Nephron progenitor cell (in vitro differentiated cells): ENCODE measurements around the gene BIRC3.
"Not testable (repeated sequence)": the region's sequence is repeated elsewhere in the genome, so short reads cannot be mapped to it uniquely, and the experiment has no call there.

ENCODE experiments used
- DNase-seq: peaks from one replicate; pipeline ENCODE4 v3.0.0; 2021
- H3K27ac Mint-ChIP-seq: 2 replicates; pipeline ENCODE4 v1.8.0; 2021; ENCODE audit warnings: mild to moderate bottlenecking, moderate library complexity, mixed read lengths
- H3K27me3 Mint-ChIP-seq: 2 replicates; pipeline ENCODE4 v1.8.0; 2021; ENCODE audit warnings: mild to moderate bottlenecking, low read depth, mixed read lengths; ENCODE audit not compliant: poor library complexity
- H3K36me3 Mint-ChIP-seq: 2 replicates; pipeline ENCODE4 v1.8.0; 2021; ENCODE audit warnings: low read depth, mixed read lengths
- H3K4me1 Mint-ChIP-seq: 2 replicates; pipeline ENCODE4 v1.8.0; 2021; ENCODE audit warnings: mixed read lengths
- H3K4me3 Mint-ChIP-seq: 2 replicates; pipeline ENCODE4 v1.8.0; 2021; ENCODE audit warnings: mild to moderate bottlenecking, moderate library complexity, mixed read lengths
- H3K9me3 Mint-ChIP-seq: 2 replicates; pipeline ENCODE4 v1.8.0; 2021; ENCODE audit warnings: mild to moderate bottlenecking, moderate library complexity, mixed read lengths
- TF ChIP-seq, protein P1 (sequence below): fragments of 200-600 bp; sonication (generic); IDR thresholded peaks from 2 replicates; pipeline ENCODE4 v1.5.0; 2021; ENCODE audit warnings: antibody characterized with exemption

The BIRC3 gene

DNA sequence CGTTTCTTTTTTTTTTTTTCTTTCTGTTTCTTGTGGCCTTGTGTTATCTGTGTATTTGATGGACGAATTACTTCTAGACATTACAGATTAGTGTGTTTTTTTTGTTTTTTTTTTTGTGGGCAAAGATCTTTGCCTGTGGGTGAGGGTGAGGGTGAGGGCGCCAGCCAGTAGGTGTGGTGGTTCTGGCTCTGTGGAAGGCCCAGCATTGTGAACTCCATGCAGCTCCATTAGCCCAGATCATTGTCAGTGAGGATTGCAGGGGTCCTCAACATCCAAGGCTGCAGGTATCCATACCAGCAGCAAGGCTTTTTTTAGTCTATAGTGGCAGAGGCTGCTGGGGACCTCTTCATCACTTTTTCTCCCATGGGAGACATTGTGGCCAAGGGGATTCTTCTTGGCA lies 43.4 kb downstream of the BIRC3 start:
- Mint-ChIP-seq H3K4me1 (peaks cover 16% of the 10 kb centered on the region), H3K9me3 (peaks cover 44% of the 10 kb centered on the region), H3K4me3 (no peak overlapping the region), H3K27me3 (no peaks in the 10 kb centered on the region), H3K36me3 (peaks cover 93% of the 10 kb centered on the region), H3K27ac (no peak overlapping the region)
- TF ChIP-seq, protein P1, sequence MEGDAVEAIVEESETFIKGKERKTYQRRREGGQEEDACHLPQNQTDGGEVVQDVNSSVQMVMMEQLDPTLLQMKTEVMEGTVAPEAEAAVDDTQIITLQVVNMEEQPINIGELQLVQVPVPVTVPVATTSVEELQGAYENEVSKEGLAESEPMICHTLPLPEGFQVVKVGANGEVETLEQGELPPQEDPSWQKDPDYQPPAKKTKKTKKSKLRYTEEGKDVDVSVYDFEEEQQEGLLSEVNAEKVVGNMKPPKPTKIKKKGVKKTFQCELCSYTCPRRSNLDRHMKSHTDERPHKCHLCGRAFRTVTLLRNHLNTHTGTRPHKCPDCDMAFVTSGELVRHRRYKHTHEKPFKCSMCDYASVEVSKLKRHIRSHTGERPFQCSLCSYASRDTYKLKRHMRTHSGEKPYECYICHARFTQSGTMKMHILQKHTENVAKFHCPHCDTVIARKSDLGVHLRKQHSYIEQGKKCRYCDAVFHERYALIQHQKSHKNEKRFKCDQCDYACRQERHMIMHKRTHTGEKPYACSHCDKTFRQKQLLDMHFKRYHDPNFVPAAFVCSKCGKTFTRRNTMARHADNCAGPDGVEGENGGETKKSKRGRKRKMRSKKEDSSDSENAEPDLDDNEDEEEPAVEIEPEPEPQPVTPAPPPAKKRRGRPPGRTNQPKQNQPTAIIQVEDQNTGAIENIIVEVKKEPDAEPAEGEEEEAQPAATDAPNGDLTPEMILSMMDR: no peak
- DNase-seq: no peak

DNA sequence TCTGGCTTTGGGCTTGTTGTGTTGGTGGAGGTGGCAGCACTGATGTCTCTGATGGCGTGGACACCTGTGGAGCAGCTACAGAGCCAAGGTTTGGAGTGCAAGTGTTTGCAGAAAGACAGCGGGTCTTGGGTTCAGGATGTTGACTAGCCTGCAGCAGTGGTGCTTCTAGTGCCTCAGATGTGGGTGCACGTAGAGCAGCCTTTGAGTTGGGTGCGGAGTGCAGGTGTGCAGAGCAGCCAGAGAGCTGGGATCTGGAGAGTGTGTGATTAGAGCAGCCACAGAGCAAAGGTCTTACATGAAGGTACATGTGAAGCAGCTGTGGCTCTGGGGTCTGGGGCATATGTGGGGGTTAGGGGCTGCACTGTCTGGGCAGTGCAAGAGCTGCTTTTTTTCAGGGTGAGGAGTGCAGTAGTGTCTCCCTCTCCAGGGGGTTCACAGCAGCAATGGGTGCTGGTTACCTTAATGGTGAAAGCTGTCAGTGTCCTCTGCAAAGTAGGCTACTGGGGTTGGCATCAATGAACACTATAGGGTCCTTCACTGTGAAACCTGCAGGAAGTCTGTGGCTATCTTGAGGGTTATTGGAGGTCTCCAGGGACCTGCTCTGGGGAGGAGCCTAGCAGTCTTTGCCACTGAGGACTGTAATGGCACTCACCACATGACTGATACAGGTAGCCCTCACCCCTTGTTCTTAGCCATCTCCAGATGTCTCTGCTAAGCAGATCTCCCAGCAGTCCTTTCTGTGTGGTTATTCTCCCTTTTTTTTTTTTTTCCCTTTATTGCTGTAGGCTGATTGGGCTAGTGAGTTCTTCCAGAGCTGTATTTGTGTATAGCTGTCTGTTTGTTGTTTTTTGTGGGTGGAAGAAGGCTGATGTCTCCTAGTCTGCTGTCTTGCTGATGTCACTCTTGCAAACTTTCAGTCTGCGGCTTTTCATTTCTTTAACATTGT lies 44.1 kb downstream of the BIRC3 start:
- Mint-ChIP-seq H3K4me1 (peaks cover 16% of the 10 kb centered on the region), H3K4me3 (no peak overlapping the region), H3K36me3 (peaks cover 93% of the 10 kb centered on the region), H3K27me3 (no peaks in the 10 kb centered on the region), H3K9me3 (peaks cover 37% of the 10 kb centered on the region), H3K27ac (peak overlapping the region; percentile 78)
- TF ChIP-seq, protein P1: no peak
- DNase-seq: no peak

DNA sequence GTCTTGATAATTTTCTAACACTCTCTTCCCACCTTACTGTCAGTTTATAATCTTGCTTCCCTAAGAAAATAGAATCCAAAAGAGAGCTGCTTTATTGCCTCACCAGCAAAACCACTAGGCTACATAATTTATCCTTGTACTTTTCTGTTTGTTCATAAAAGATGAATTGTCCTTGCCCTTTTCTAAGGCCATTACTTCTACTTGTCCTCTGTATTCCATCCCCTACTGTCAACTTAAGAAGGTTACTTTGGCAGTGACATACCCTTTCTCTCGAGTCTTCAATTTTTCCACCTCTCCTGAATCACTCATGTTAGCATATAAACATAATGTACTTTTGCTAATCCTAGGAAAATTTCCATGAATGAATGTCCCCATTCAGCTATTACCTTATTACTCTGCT lies 47.7 kb downstream of the BIRC3 start:
- Mint-ChIP-seq H3K4me1 (peaks cover 16% of the 10 kb centered on the region), H3K27ac (no peak overlapping the region), H3K9me3 (peaks cover 17% of the 10 kb centered on the region), H3K27me3 (no peaks in the 10 kb centered on the region), H3K36me3 (peaks cover 82% of the 10 kb centered on the region), H3K4me3 (no peak overlapping the region)
- TF ChIP-seq, protein P1: no peak
- DNase-seq: no peak

DNA sequence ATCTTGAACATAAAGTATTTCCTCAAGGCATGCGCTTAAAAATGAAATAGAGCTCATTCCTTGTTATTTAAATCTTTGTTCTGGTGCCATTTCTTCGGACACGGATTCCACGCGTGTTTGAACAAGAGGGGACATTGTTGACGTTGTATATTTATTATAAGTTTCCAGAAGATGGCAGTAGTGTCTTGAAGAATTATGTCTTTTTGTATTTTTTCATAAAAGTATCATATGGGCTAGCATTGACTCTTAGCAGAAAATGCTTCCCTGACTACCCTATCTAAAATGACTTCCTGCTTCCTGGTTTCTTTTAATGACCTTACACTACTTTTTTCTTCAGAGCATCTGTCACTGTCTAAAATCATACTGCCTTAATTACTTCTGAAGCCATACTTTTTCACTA lies 50.1 kb downstream of the BIRC3 start:
- no peak overlapping the region for H3K4me3 Mint-ChIP-seq
- peaks cover 16% of the 10 kb centered on the region for H3K9me3 Mint-ChIP-seq
- no peaks in the 10 kb centered on the region for H3K27me3 Mint-ChIP-seq
- H3K36me3 Mint-ChIP-seq: peaks cover 68% of the 10 kb centered on the region
- H3K27ac Mint-ChIP-seq: peak overlapping the region; percentile 4
- TF ChIP-seq, protein P1: no peak
- DNase-seq: no peak
- H3K4me1 Mint-ChIP-seq: no peaks in the 10 kb centered on the region

DNA sequence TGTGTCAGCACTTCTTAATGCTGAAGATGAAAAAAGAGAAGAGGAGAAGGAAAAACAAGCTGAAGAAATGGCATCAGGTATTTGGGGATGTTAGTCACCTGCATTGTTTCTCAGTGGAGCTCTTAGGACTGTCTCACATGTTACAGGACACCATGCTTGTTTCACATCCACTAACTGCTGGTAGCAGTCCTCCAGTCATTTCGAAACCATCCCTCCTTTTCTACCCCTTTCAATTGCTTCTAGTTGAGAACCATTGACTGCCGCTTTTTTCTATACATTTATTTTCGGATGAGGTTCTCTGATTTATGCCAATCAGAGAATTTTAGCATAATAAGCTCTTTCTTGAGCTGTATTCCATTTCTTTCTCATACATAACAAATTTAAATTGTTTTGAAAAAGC lies 51.2 kb downstream of the BIRC3 start:
- Mint-ChIP-seq H3K4me3 (no peak overlapping the region), H3K27me3 (no peaks in the 10 kb centered on the region), H3K36me3 (peaks cover 67% of the 10 kb centered on the region), H3K9me3 (peaks cover 21% of the 10 kb centered on the region), H3K4me1 (no peaks in the 10 kb centered on the region), H3K27ac (no peak overlapping the region)
- TF ChIP-seq, protein P1: no peak
- no peak for DNase-seq

DNA sequence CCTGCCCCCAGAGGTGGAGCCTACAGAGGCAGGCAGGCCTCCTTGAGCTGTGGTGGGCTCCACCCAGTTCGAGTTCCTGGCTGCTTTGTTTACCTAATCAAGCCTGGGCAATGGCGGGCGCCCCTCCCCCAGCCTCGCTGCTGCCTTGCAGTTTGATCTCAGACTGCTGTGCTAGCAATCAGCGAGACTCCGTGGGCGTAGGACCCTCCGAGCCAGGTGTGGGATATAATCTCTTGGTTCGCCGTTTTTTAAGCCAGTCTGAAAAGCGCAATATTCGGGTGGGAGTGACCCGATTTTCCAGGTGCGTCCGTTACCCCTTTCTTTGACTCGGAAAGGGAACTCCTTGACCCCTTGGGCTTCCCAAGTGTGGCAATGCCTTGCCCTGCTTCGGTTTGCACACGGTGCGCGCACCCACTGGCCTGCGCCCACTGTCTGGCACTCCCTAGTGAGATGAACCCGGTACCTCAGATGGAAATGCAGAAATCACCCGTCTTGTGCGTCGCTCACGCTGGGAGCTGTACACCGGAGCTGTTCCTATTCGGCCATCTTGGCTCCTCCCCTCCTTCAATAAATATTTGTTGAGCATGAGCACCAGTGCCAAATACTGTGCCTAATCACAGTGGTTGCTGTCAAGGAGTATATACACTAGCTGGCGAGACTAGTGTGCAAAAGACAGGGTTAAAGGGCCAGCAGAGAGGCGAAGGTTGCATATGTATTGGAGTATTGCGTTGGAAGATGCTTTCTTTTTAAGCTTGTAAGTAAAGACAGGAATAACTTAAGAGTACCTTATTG lies 57.5 kb downstream of the BIRC3 start:
- Mint-ChIP-seq H3K4me3 (peak overlapping the region; percentile 74), H3K36me3 (peaks cover 64% of the 10 kb centered on the region), H3K27ac (peak overlapping the region; percentile 95), H3K9me3 (peaks cover 12% of the 10 kb centered on the region)
- not testable (repeated sequence) for H3K4me1 Mint-ChIP-seq, DNase-seq, H3K27me3 Mint-ChIP-seq
